ENCODE results near the gene CCDC9.

Gene CCDC9

DNA sequence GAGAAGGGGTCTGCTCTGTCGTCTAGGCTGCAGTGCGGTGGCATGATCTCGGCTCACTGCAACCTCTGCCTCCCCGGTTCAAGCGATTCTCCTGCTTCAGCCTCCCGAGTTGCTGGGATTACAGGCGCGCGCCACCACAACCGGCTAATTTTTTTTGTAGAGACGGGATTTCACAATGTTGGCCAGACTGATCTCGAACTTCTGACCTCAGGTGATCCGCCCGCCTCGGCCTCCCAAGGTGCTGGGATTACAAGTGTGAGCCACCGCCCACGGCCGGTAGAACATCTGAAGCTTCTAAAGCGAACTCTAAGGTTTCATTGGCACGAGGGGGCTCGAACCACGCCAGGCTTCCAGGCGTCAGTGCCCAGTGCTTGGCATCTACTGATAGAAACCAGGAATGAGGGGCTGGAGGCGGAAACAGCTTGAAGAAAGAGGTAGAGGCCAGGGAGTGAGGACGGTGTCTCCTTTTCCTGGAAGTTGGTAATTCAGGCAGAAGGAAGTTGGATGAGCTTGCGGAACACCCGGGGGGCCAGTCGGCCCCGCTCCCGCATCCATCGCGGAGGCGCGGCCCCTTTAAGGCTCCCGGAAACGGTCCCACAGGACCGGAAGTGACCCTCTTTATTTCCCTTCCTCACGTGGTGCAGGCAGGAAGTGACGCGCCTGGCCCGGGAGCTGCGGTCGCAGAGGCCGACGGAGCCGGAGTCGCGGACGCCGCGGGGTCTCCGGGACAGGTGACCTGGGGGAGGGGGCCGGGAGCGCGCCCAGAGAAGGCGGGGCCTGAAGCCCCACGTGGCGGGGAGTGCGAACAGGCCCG, at the start of gene CCDC9:
Gene CCDC9 (plus strand): TSS at position 647 of the 814 bp plus-strand sequence. CDS start 1,876 bp downstream, outside the sequence.
- DNase-seq, result peak; percentile 99

DNA sequence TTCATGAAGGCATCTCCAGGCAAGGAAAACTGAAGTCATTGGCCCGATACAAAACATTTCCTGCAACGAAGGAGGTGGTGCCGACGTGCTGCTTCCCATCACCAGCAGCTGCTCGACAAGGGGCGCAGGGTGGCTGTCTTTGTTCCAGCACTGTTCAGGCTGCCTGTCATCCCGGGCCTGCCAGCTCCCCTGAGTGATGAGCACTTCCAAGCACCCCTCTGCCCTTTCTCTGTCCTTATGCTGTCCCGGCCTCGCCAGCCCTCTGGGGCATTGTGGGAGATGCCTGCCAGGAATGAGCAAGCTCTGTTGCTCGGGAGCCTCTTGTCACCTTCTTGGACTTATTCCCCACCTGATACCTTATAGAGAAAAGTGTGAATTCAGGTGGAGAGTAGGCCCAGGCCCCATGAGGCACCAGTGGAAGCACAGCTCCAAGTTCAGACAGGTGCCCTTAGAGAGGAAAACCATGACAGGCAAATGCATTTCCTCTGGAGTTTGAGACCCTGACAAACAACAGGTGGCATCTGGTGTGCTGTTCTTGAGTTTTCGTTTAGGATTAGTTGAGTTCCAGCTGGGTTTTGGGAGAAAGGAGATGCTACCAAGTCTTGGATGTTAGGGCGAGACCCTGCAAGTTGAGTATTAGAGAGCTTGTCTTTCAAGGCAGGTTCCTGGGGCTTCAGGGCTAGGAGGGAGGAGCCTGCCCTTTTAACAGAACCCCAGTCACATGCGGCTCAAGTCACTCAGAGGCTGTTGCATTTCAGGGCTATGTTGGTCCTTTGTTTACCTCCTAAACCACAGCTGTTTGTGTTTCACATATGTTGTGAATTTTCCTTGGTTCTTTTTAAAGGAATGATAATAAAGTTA, 46.8 kb upstream of the CCDC9 start:
- no peak for DNase-seq

DNA sequence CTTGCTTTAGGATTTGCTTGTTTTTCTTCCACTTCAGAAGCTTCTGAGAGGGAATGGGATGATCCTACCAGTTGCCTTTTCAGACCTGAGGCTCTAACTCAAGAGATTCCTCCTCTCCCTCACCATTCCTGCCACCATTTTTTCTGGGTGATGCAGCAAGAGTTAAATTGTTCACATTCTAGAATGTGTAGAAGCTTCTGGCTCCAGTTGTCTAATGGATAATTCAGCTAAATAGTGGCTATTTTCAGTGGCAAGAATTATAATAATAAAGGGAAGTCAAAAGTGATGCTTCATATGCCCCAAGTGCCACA, 46.2 kb upstream of the CCDC9 start:
- DNase-seq, result no peak

GRCh38 chr19:47210689-47211316, 45.5 kb upstream of the CCDC9 start:
- DNase-seq, result peak; percentile 73

- DNase-seq, result no peak
Measured at GRCh38 chr19:47215581-47215980, 40.7 kb upstream of the CCDC9 start.

DNA sequence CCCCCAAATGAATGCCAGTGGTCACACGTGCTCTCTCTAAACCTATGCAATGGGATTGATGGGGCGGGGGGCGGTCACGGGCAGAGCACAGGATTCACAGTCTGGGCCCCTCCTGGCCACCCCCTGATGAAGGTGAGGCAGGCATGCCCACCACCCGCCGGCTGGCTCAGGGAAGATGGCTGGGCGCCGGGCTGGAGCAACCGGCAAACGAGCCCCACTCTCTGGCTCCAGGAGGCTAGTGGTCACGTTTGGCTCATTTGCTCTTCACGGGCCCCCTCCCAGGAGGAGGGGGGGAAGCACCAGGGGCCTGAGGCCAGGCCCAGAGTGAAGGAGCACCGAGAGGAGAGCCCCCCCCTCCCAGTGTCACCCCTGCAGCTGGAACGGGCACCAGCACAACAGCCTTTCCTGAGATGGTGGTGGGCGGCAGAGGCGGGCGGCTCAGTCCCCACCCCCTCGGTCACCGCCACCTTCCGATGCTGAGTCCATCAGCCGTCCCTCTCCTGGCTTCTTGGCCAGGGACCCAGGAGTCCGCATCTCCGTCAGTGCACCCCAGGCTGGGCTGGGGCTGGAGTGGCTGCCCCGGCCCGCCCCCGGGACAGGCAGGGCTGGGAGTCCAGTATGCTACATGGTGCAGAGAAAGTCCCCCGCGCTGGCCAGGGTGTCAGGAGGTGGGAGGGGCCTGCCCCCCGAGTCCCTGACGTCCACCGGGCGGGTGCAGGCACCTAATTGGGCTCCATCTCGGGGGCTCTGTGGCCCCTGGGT, 35.1 kb upstream of the CCDC9 start:
- DNase-seq, result no peak

DNA sequence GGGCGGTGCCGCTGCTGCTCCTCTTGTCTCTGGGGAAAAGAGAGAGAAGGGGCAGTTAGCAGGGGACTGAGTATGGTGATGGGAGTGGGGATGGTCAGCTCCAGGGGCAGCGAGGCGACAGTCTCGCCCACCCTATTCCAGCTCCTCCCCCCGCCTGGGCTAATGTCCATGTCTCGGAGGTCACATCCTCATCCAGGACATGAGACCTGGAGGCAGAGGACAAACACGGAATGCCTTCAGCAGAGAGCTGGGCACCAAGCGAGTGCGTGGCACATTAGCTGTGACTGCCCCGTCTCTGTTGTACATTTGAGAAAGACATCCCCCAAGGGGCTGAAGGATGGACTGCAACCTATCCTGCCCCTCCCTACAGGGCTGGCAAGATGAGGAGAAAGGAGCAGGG, 34.4 kb upstream of the CCDC9 start:
- DNase-seq, result no peak

- peak; percentile 96 for DNase-seq
Measured at GRCh38 chr19:47225746-47226425, 30.4 kb upstream of the CCDC9 start.

DNA sequence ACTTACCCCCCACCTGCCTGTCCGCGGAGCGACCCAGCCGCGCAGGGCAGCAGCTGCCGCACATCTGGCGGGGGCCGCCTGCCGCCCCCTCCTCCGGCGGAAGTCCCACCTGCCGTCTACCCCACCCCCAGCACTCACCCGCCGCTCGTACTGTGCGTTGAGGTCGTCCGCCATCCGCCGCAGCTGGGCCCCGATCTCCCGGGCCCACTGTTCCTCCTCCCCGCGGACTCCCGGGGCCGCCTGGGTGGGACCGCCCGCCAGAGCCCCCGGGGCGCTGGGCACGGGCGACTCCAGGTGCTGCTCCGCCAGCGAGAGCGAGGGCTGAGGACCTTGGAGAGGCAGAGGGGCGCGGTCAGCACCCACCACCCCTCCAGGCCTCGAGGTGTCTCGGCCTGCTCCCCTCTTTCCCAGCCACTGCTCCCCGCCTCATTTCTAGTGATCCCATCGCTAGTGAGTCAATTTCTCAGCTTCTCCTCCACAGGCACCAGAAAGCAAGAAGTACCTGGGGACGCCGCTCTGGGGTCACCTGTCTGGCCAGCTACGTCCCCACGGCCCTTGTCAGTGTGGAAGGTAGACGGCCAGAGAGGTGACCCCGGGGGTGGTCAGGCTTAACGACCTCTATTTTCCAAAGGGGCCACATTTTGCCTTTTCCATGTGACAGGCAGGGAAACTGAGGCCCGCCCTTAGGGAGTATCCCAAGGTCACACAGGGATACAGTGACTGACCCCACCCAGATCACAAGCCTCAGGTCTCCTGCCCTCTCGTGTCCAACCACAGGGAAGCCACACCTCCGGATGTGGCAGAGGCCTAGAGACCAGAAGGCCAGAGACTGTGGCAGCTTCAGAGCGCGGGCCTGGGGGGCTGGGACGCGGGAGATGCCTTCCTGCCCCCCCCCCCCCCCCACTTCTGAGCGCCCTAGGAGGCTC, 29.6 kb upstream of the CCDC9 start:
- peak; percentile 93 for DNase-seq

- DNase-seq, result peak; percentile 91
Measured at GRCh38 chr19:47227352-47228167, 28.8 kb upstream of the CCDC9 start.

DNA sequence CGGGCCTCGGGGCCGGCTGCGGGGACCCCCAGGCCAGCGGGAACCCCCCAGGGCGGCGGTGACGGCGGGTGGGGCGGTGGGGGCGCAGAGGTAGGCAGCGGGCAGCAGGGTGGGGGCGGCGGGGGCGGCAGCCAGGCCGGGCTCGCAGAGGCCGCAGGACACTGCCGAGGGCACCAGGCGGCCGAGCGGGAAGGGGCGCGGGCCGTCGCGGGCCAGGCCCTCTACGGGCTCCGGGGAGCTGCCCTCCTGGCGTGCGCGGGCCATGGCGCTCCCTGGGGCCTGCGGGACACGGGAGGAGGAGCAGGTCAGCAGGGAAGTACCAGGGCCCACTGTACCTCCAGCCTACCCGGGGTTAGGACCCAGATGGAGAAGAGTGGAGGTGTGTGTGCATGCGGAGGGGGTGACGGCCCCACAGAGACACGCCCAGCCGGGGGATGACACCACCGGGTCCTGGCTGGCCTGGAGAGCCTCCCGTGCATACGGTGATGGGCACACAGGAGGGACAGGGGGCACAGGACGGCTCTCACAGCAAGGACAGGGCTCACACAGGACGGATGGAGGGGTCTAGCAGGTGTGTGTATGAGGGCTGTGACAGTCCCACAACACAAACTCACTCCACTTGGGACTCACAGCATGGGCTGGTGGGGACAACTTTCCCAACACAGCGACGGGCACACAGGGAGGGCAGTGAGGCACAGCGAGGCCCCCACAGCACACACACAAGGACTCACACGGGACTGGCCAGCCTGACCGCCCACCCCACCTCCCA, 28.0 kb upstream of the CCDC9 start:
- peak; percentile 66 for DNase-seq

- DNase-seq, result peak; percentile 59
Measured at GRCh38 chr19:47228937-47229675, 27.2 kb upstream of the CCDC9 start.

GRCh38 chr19:47229676-47230053, 26.7 kb upstream of the CCDC9 start:
- peak; percentile 60 for DNase-seq

GRCh38 chr19:47230054-47230920, 26.0 kb upstream of the CCDC9 start:
- peak; percentile 75 for DNase-seq

- DNase-seq, result no peak
Measured at GRCh38 chr19:47230921-47231214, 25.5 kb upstream of the CCDC9 start, which contains the start of gene BBC3. BBC3 (minus strand) TSS chr19:47231199; CDS start chr19:47228431, 2,768 bp downstream.

DNA sequence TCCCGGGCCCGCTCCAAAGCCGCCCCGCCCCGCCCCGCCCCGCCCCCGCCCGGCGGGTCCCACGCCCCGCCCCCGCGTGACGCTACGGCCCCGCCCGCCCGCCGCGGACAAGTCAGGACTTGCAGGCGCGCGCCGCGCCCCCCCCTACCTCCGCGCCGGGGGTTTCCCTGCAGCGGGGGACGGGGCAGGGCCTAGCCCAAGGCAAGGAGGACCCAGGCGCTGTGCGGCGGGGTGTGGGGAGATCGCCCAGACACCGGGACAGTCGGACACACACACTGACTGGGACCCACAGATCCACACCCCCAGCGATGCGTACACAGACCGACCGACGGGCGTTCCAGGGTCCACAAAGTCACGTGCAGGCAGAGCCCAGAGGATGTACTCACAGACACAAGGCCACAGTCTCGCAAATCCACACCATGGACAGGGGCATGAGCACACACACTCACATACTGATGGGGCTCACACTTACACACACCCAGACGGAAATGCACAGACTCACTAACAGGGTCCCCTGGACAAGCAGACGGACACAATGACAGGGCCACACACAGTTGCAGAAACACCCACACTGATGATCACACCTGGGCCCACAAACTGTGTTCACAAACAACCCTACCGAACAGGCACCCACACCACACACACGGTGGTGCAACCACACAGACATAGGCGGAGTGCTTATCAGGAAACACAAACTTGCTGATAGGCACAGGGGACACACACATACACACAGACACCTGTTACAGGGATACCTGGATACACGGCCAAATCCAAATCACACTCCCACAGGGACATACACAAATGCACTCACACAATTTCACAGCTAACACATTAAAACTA, 24.9 kb upstream of the CCDC9 start:
- peak; percentile 94 for DNase-seq

Measured in NCI-H69 (cell line).